Measurements from ENCODE around the gene PIM1. TPM values are rescaled to one million over a fixed set of nuclear protein-coding genes. Genes with fewer than 3 reads are reported as not detected.

Gene PIM1
- total and polyA plus RNA-seq, 9 of the 15 experiments (the other 6 are each of a cell fraction or from before 2014, with no cell fraction given): 19.0 to 789 (median 212) TPM

DNA sequence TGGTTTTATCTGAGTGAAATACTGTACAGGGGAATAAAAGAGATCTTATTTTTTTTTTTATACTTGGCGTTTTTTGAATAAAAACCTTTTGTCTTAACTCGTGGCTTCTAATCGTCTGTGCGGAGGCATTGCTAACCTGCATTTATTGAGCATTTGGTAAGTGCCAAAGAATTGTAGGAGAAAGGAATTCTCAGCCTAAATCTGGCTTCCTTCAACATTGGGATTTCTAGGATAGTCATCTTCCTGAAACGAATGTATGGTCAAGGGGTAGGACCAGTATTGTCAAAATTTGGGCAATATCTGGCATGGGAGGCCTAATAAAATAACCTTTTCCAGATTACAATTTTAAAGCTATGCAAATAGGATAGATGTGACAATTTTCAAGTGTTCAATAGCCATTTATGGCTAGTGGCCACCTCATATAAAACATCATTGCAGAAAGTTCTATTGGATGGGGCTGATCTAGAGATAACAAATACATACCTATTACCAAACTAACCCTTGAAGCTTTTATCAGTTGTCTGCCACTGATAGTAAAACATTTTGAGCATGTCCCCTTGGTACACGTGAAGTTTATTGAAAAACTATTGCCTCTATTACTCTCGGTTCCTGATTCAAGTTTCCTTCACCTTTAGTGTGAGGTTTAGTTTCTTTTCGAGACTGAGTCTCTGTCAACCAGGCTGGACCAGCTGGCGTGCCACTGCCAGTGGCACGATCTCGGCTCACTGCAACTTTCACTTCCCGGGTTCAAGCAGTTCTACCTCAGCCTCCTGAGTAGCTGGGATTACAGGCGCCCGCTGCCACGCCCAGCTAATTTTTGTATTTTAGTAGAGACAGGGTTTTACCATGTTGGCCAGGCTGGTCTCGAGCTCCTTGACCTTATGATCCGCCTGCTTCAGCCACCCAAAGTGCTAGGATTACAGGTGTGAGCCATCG, 5.6 kb downstream of the PIM1 start (continued):
- TF ChIP-seq TARDBP (IDR thresholded peaks at IDR 0.05) (no peak), TFAM (CRISPR knock-in tag; conservative IDR thresholded peaks at IDR 0.05) (no peak), GABPB1 (CRISPR knock-in tag; IDR thresholded peaks at IDR 0.05) (no peak), KDM4B (IDR thresholded peaks at IDR 0.05; ENCODE audit: borderline replicate concordance in 2 of 2, low read depth in 1 of 2) (no peak), ASH1L (IDR thresholded peaks at IDR 0.05; ENCODE audit: borderline replicate concordance, low read depth, partially characterized antibody) (no peak), XRCC5 (IDR thresholded peaks at IDR 0.05; ENCODE audit: low read depth, low read length) (no peak), BACH1 (tag; IDR thresholded peaks at IDR 0.05) (no peak), ZNF311 (CRISPR knock-in tag; IDR thresholded peaks at IDR 0.05) (no peak), ZSCAN32 (CRISPR knock-in tag; IDR thresholded peaks at IDR 0.05) (peak; percentile 80), NFYB (IDR thresholded peaks at IDR 0.05; ENCODE audit: extremely low read depth, insufficient read length) (no peak), MAFF (IDR thresholded peaks at IDR 0.05; ENCODE audit: low read length) (no peak), ZNF77 (CRISPR knock-in tag; IDR thresholded peaks at IDR 0.05) (0 out of 2 replicates have a peak, but pooled peaks have one; percentile 88), SNIP1 (IDR thresholded peaks at IDR 0.05; ENCODE audit: low read depth) (no peak), ZSCAN29 (IDR thresholded peaks at IDR 0.05) (no peak), CCNT2 (IDR thresholded peaks at IDR 0.05; ENCODE audit: borderline replicate concordance, extremely low read depth, insufficient read length, low read depth, low read length) (peak; percentile 39), ZNF431 (CRISPR knock-in tag; IDR thresholded peaks at IDR 0.05) (no peak), NFE2 (IDR thresholded peaks at IDR 0.05; ENCODE audit: low read depth) (no peak), SMARCE1 (IDR thresholded peaks at IDR 0.05) (peak; percentile 13; the same call in 1 of the 2 replicates), MCM2 (IDR thresholded peaks at IDR 0.05; ENCODE audit: low read depth) (no peak), RBM39 (optimal IDR thresholded peaks at IDR 0.05; ENCODE audit: low read depth, low read length) (no peak), RB1 (IDR thresholded peaks at IDR 0.05; ENCODE audit: low read depth) (peak; percentile 70; the same call in 1 of the 2 replicates), ZNF140 (CRISPR knock-in tag; IDR thresholded peaks at IDR 0.05) (no peak), LARP7 (IDR thresholded peaks at IDR 0.05) (no peak)
- TF ChIP-seq, protein P1, sequence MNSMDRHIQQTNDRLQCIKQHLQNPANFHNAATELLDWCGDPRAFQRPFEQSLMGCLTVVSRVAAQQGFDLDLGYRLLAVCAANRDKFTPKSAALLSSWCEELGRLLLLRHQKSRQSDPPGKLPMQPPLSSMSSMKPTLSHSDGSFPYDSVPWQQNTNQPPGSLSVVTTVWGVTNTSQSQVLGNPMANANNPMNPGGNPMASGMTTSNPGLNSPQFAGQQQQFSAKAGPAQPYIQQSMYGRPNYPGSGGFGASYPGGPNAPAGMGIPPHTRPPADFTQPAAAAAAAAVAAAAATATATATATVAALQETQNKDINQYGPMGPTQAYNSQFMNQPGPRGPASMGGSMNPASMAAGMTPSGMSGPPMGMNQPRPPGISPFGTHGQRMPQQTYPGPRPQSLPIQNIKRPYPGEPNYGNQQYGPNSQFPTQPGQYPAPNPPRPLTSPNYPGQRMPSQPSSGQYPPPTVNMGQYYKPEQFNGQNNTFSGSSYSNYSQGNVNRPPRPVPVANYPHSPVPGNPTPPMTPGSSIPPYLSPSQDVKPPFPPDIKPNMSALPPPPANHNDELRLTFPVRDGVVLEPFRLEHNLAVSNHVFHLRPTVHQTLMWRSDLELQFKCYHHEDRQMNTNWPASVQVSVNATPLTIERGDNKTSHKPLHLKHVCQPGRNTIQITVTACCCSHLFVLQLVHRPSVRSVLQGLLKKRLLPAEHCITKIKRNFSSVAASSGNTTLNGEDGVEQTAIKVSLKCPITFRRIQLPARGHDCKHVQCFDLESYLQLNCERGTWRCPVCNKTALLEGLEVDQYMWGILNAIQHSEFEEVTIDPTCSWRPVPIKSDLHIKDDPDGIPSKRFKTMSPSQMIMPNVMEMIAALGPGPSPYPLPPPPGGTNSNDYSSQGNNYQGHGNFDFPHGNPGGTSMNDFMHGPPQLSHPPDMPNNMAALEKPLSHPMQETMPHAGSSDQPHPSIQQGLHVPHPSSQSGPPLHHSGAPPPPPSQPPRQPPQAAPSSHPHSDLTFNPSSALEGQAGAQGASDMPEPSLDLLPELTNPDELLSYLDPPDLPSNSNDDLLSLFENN (IDR thresholded peaks at IDR 0.05; ENCODE audit: low read depth in 2 of 2, low read length in 2 of 2): no peak
- TF ChIP-seq, protein P2, sequence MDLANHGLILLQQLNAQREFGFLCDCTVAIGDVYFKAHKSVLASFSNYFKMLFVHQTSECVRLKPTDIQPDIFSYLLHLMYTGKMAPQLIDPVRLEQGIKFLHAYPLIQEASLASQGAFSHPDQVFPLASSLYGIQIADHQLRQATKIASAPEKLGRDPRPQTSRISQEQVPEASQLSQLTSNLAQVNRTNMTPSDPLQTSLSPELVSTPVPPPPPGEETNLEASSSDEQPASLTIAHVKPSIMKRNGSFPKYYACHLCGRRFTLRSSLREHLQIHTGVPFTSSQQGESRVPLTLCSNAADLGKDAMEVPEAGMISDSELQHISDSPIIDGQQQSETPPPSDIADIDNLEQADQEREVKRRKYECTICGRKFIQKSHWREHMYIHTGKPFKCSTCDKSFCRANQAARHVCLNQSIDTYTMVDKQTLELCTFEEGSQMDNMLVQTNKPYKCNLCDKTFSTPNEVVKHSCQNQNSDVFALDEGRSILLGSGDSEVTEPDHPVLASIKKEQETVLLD (IDR thresholded peaks at IDR 0.05): no peak
- TF ChIP-seq, protein P3, sequence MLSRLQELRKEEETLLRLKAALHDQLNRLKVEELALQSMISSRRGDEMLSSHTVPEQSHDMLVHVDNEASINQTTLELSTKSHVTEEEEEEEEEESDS (CRISPR knock-in tag; IDR thresholded peaks at IDR 0.05): no peak
